ENCODE data around the gene GOSR2.

DNA sequence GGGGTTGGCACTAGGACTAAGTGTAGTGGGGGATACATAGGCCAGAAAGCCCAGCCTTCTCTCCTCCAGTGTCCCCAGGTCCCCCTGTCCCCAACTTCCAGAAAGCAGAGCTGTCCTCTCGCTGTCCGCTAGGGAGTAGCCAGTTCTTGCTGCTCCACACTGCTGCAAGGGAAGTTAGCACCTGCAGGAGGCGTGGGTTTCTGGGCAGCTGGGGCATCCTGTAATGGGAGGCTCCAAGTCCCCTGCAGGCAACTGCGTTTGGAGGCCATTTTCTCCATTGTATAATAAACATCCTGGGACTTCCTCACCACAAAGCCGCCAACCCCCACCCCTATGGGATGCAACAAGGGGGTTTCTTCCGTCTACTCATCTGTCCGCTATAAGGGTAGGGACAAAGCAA, 54.4 kb downstream of the GOSR2 start:
- TF ChIP-seq PCBP2 (optimal IDR thresholded peaks at IDR 0.05; ENCODE audit: low read depth, low read length, poor library complexity, severe bottlenecking) (no peak), ZNF138 (CRISPR knock-in tag; IDR thresholded peaks at IDR 0.05; ENCODE audit: low read depth) (no peak), POLR2A (IDR thresholded peaks at IDR 0.05; ENCODE audit: insufficient read depth in 1 of 2, low read depth in 2 of 2, low read length in 2 of 2) (no peak)

Measured in HepG2 (cell line).